ENCODE measurements around the gene FGF2.
"Not testable (repeated sequence)": the region's sequence is repeated elsewhere in the genome, so short reads cannot be mapped to it uniquely, and the experiment has no call there.

FGF2 gene

GRCh38 chr4:122814426-122814825 is 12.2 kb upstream of the FGF2 start:
- no peak for DNase-seq (ENCODE audit: low spot score)

- DNase-seq (ENCODE audit: low spot score), result no peak
Measured at GRCh38 chr4:122815248-122815647, 11.4 kb upstream of the FGF2 start.

GRCh38 chr4:122816476-122816875 is 10.2 kb upstream of the FGF2 start:
- no peak for DNase-seq (ENCODE audit: low spot score)

- no peak for DNase-seq (ENCODE audit: low spot score)
Measured at GRCh38 chr4:122819708-122820449, 6.8 kb upstream of the FGF2 start.

GRCh38 chr4:122821092-122821491 is 5.5 kb upstream of the FGF2 start:
- DNase-seq (ENCODE audit: low spot score), result no peak

GRCh38 chr4:122822466-122822865 is 4.2 kb upstream of the FGF2 start:
- no peak for DNase-seq (ENCODE audit: low spot score)

GRCh38 chr4:122823476-122823875 is 3.2 kb upstream of the FGF2 start:
- no peak for DNase-seq (ENCODE audit: low spot score)

GRCh38 chr4:122824616-122825015 is 2.0 kb upstream of the FGF2 start:
- no peak for DNase-seq (ENCODE audit: low spot score)

GRCh38 chr4:122826079-122826527 is 528 bp upstream of the FGF2 start:
- no peak for DNase-seq (ENCODE audit: low spot score)

GRCh38 chr4:122827258-122827878 is 737 bp downstream of the FGF2 start:
- DNase-seq (ENCODE audit: low spot score), result no peak

GRCh38 chr4:122827879-122828601 is 1.4 kb downstream of the FGF2 start:
- DNase-seq (ENCODE audit: low spot score), result no peak

- no peak for DNase-seq (ENCODE audit: low spot score)
Measured at GRCh38 chr4:122830426-122831095, 3.9 kb downstream of the FGF2 start.

GRCh38 chr4:122831515-122832196 is 5.0 kb downstream of the FGF2 start:
- no peak for DNase-seq (ENCODE audit: low spot score)

GRCh38 chr4:122832732-122833131 is 6.1 kb downstream of the FGF2 start:
- DNase-seq (ENCODE audit: low spot score), result no peak

GRCh38 chr4:122833999-122834398 is 7.4 kb downstream of the FGF2 start:
- no peak for DNase-seq (ENCODE audit: low spot score)

GRCh38 chr4:122836941-122837340 is 10.3 kb downstream of the FGF2 start:
- no peak for DNase-seq (ENCODE audit: low spot score)

- DNase-seq (ENCODE audit: low spot score), result no peak
Measured at GRCh38 chr4:122838034-122838433, 11.4 kb downstream of the FGF2 start.

- no peak for DNase-seq (ENCODE audit: low spot score)
Measured at GRCh38 chr4:122842392-122842791, 15.8 kb downstream of the FGF2 start.

- no peak for DNase-seq (ENCODE audit: low spot score)
Measured at GRCh38 chr4:122842984-122843531, 16.4 kb downstream of the FGF2 start.

- DNase-seq (ENCODE audit: low spot score), result not testable (repeated sequence)
Measured at GRCh38 chr4:122844391-122844790, 17.8 kb downstream of the FGF2 start.

GRCh38 chr4:122845066-122845465 is 18.4 kb downstream of the FGF2 start:
- no peak for DNase-seq (ENCODE audit: low spot score)

GRCh38 chr4:122845760-122846159 is 19.1 kb downstream of the FGF2 start:
- no peak for DNase-seq (ENCODE audit: low spot score)

All from kidney capillary endothelial cell (primary cell).